Natural killer cell (primary cell): ENCODE data around the gene WDR5. TPM values are rescaled to one million over a fixed set of nuclear protein-coding genes. Genes with fewer than 3 reads are reported as not detected.
A peak's percentile ranks its signal among the peaks of the same experiment; 100 is the strongest.

Experiments used
- ATAC-seq, 3 donors: fragments of 150-1000 bp in 2 of 3; fragments of 200-7000 bp in 1 of 3; cut with Tn5 transposase; 1 replicate in 1 of 3; 2 replicates in 2 of 3; pipeline ENCODE4 v1.10.0; 2021; ENCODE audit warnings: mild to moderate bottlenecking in 2 of 3, moderate library complexity in 2 of 3
- DNase-seq, 2 donors: peaks; one replicate each; pipeline versions ENCODE4 v3.0.0 to v3.0.0-alpha.2; 2013 to 2021; ENCODE audit warnings: mixed read lengths in 1 of 2
- H3K27ac ChIP-seq: one replicate; pipeline ENCODE4 v1.5.1; 2013; ENCODE audit warnings: mild to moderate bottlenecking, low read length
- H3K27me3 ChIP-seq: one replicate; pipeline ENCODE4 v1.6.1; 2013; ENCODE audit warnings: low read length; ENCODE audit not compliant: control insufficient read depth, insufficient read depth
- H3K36me3 ChIP-seq: one replicate; pipeline ENCODE4 v1.6.1; 2013; ENCODE audit warnings: low read length; ENCODE audit not compliant: control insufficient read depth, insufficient read depth
- H3K4me1 ChIP-seq: one replicate; pipeline ENCODE4 v1.6.1; 2013; ENCODE audit warnings: low read length; ENCODE audit not compliant: control insufficient read depth, insufficient read depth
- H3K4me3 ChIP-seq: one replicate; pipeline ENCODE4 v1.5.1; 2013; ENCODE audit warnings: low read length
- H3K9me3 ChIP-seq: one replicate; pipeline ENCODE4 v1.6.1; 2013; ENCODE audit warnings: low read length; ENCODE audit not compliant: control insufficient read depth, insufficient read depth
- H3K27ac Mint-ChIP-seq, 2 donors: one replicate each; pipeline ENCODE4 v1.8.0; 2022; ENCODE audit warnings: mild to moderate bottlenecking in 2 of 2, mixed read lengths in 2 of 2, moderate library complexity in 1 of 2
- H3K27me3 Mint-ChIP-seq, 2 donors: one replicate each; pipeline ENCODE4 v1.8.0; 2022; ENCODE audit warnings: low read depth in 2 of 2, mixed read lengths in 2 of 2
- H3K36me3 Mint-ChIP-seq: one replicate; pipeline ENCODE4 v1.8.0; 2022; ENCODE audit warnings: mixed read lengths
- H3K4me1 Mint-ChIP-seq, 2 donors: one replicate each; pipeline ENCODE4 v1.8.0; 2022; ENCODE audit warnings: mixed read lengths in 2 of 2
- H3K4me3 Mint-ChIP-seq: one replicate; pipeline ENCODE4 v1.8.0; 2022; ENCODE audit warnings: mild to moderate bottlenecking, moderate library complexity, mixed read lengths
- H3K9me3 Mint-ChIP-seq, 2 donors: one replicate each; pipeline ENCODE4 v1.8.0; 2022; ENCODE audit warnings: mixed read lengths in 2 of 2
- CTCF ChIP-seq: fragments of 200-600 bp; IDR thresholded peaks from one replicate; pipeline ENCODE4 v1.8.0; 2022; ENCODE audit warnings: antibody characterized with exemption
- WGBS: methylation state at CpG from one replicate; pipeline ENCODE4 v1.1.7; 2013; ENCODE audit warnings: missing lambda C conversion rate; ENCODE audit not compliant: insufficient coverage; 5-methylcytosine and 5-hydroxymethylcytosine counted together
- intact Hi-C: fragments of 100-400 bp; cut with micrococcal nuclease; formaldehyde crosslinking; loops from one replicate; pipeline ENCODE4 v1.14.2; 2022
- total RNA-seq, 4 donors: library from RNA; stranded (reverse); fragments of 120-200 nt in 1 of 4; gene quantifications; one replicate each; pipeline versions ENCODE4 v1.2.3 to v1.2.4, GENCODE V29; 2013 to 2022

The WDR5 gene
- total RNA-seq, 3 donors from 2014 or later (not counting 1 experiment from before 2014, with no cell fraction given): 12.9 to 18.6 (median 15.9) TPM

GRCh38 chr9:134146774-134147493, 11.1 kb downstream of the WDR5 start:
- WGBS: 95% methylated on average over 8 of the region's 8 CpGs
- peaks cover 50% of the 10 kb centered on the region for H3K36me3 ChIP-seq
- no peak overlapping the region for H3K27ac Mint-ChIP-seq
- TF ChIP-seq CTCF: no peak
- H3K27ac ChIP-seq: no peak overlapping the region
- H3K4me1 Mint-ChIP-seq: no peaks in the 10 kb centered on the region
- H3K27me3 Mint-ChIP-seq: no peaks in the 10 kb centered on the region
- intact Hi-C loops: no loop called here
- DNase-seq (no peak), ATAC-seq (no peak)
- no peaks in the 10 kb centered on the region for H3K27me3 ChIP-seq
- no peaks in the 10 kb centered on the region for H3K4me1 ChIP-seq
- no peak overlapping the region for H3K4me3 Mint-ChIP-seq
- H3K9me3 Mint-ChIP-seq: no peaks in the 10 kb centered on the region
- no peaks in the 10 kb centered on the region for H3K9me3 ChIP-seq
- H3K4me3 ChIP-seq: no peak overlapping the region
- peaks cover 5% of the 10 kb centered on the region for H3K36me3 Mint-ChIP-seq

DNA sequence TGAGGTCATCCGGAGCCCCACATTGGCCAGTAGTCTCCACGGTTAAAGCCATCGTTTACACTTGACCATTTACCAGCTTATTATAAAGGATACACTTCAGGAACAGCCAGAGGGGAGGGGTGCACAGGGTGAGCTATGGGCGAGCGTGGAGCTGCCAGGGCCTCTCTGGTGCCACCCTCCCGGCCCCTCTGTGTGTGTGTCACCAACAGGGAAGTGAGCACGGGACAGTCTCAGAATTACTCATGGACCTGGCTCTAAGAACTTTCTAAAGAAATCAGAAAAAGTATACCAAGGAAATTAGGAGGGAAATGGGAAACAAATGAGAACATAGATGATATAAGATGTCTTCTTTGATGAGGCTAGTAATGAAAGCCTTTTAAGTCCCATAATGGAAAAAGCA, 13.5 kb downstream of the WDR5 start:
- ATAC-seq (no peak), DNase-seq (no peak)
- Histone ChIP-seq H3K27me3 (no peaks in the 10 kb centered on the region), H3K4me1 (no peaks in the 10 kb centered on the region), H3K9me3 (no peaks in the 10 kb centered on the region), H3K27ac (no peak overlapping the region), H3K36me3 (peaks cover 51% of the 10 kb centered on the region), H3K4me3 (no peak overlapping the region)
- Mint-ChIP-seq H3K36me3 (peaks cover 5% of the 10 kb centered on the region), H3K9me3 (no peaks in the 10 kb centered on the region), H3K27me3 (no peaks in the 10 kb centered on the region), H3K4me3 (no peak overlapping the region), H3K27ac (no peak overlapping the region), H3K4me1 (no peaks in the 10 kb centered on the region)
- TF ChIP-seq CTCF: no peak
- intact Hi-C loops: no loop called here
- 95% methylated on average over 7 of the region's 7 CpGs for WGBS

GRCh38 chr9:134150557-134151214, 14.8 kb downstream of the WDR5 start:
- Histone ChIP-seq H3K4me1 (no peaks in the 10 kb centered on the region), H3K27me3 (no peaks in the 10 kb centered on the region), H3K27ac (no peak overlapping the region), H3K9me3 (no peaks in the 10 kb centered on the region), H3K36me3 (peaks cover 58% of the 10 kb centered on the region), H3K4me3 (no peak overlapping the region)
- Mint-ChIP-seq H3K4me1 (no peaks in the 10 kb centered on the region), H3K9me3 (no peaks in the 10 kb centered on the region), H3K36me3 (peaks cover 5% of the 10 kb centered on the region), H3K27ac (peak overlapping the region in 1 of 2 donors; percentile 17), H3K27me3 (no peaks in the 10 kb centered on the region), H3K4me3 (no peak overlapping the region)
- intact Hi-C loops: no loop called here
- WGBS: 96% methylated on average over 12 of the region's 12 CpGs
- no peak for DNase-seq
- ATAC-seq: no peak
- no peak for TF ChIP-seq CTCF
